Measurements from ENCODE around the gene ARHGEF3. TPM values are rescaled to one million over a fixed set of nuclear protein-coding genes. Genes with fewer than 3 reads are reported as not detected.

ARHGEF3 gene
- total and polyA plus RNA-seq, 7 donors = 5.3 to 34.2 (median 20.3) TPM

- TF ChIP-seq POLR2A (IDR thresholded peaks at IDR 0.05) = no peak
- TF ChIP-seq EP300 (IDR thresholded peaks at IDR 0.05) = no peak
- no peak for TF ChIP-seq POLR2AphosphoS5 (IDR thresholded peaks at IDR 0.05)
- no peak for TF ChIP-seq CTCF (IDR thresholded peaks at IDR 0.05)
- WGBS, 2 donors = 87 to 89% methylated on average over 2 of the region's 2 CpGs
- no peak for DNase-seq
- H3K9me3 ChIP-seq = no peaks in the 10 kb centered on the region
- no peaks in the 10 kb centered on the region for H3K36me3 ChIP-seq
- intact Hi-C loops (cut with DNase I) = no loop called here
- no peak overlapping the region for H3K4me3 ChIP-seq
- peaks cover 0 to 27% (median 14%) of the 10 kb centered on the region in 4 donors for H3K4me1 ChIP-seq
- no peaks in the 10 kb centered on the region for H3K27me3 ChIP-seq
- no peak overlapping the region for H3K27ac ChIP-seq
These were observed 38.5 kb downstream of the ARHGEF3 start for GRCh38 chr3:56763233-56763632.

GRCh38 chr3:56762718-56763117, 39.0 kb downstream of the ARHGEF3 start:
- no peaks in the 10 kb centered on the region for H3K9me3 ChIP-seq
- H3K36me3 ChIP-seq = no peaks in the 10 kb centered on the region
- peak overlapping the region in 1 of 4 donors; percentile 1 for H3K27ac ChIP-seq
- no peak overlapping the region for H3K4me3 ChIP-seq
- no peak for DNase-seq
- no peak for TF ChIP-seq POLR2A (IDR thresholded peaks at IDR 0.05)
- no peak for TF ChIP-seq POLR2AphosphoS5 (IDR thresholded peaks at IDR 0.05)
- no peak for TF ChIP-seq CTCF (IDR thresholded peaks at IDR 0.05)
- no peak for TF ChIP-seq EP300 (IDR thresholded peaks at IDR 0.05)
- intact Hi-C loops (cut with DNase I) = no loop called here
- H3K4me1 ChIP-seq = peaks cover 0 to 28% (median 14%) of the 10 kb centered on the region in 4 donors
- H3K27me3 ChIP-seq = no peaks in the 10 kb centered on the region
- 89 to 92% methylated on average over 1 of the region's 1 CpG for WGBS, 2 donors

GRCh38 chr3:56761887-56762651, 39.7 kb downstream of the ARHGEF3 start:
- peaks cover 0 to 28% (median 14%) of the 10 kb centered on the region in 4 donors for H3K4me1 ChIP-seq

GRCh38 chr3:56761023-56761422, 40.7 kb downstream of the ARHGEF3 start:
- Histone ChIP-seq H3K4me1 (peaks cover 0 to 28% (median 15%) of the 10 kb centered on the region in 4 donors), H3K27me3 (no peaks in the 10 kb centered on the region), H3K27ac (no peak overlapping the region), H3K4me3 (no peak overlapping the region), H3K36me3 (no peaks in the 10 kb centered on the region), H3K9me3 (no peaks in the 10 kb centered on the region)
- WGBS, 2 donors = 91 to 96% methylated on average over 2 of the region's 2 CpGs
- no peak for TF ChIP-seq CTCF (IDR thresholded peaks at IDR 0.05)
- no peak for TF ChIP-seq POLR2A (IDR thresholded peaks at IDR 0.05)
- TF ChIP-seq POLR2AphosphoS5 (IDR thresholded peaks at IDR 0.05) = no peak
- TF ChIP-seq EP300 (IDR thresholded peaks at IDR 0.05) = no peak
- no peak for DNase-seq
- intact Hi-C loops (cut with DNase I) = no loop called here

More at GRCh38 chr3:56761887-56762651, 39.7 kb downstream of the ARHGEF3 start:
- no peak for DNase-seq
- no peaks in the 10 kb centered on the region for H3K27me3 ChIP-seq
- H3K27ac ChIP-seq = peak overlapping the region in 1 of 4 donors; percentile 1
- WGBS, 2 donors = 70 to 83% methylated on average over 11 of the region's 11 CpGs
- intact Hi-C loops (cut with DNase I) = no loop called here
- TF ChIP-seq EP300 (IDR thresholded peaks at IDR 0.05) = no peak
- no peak for TF ChIP-seq POLR2A (IDR thresholded peaks at IDR 0.05)
- peak in 1 of 4 donors; percentile 10 for TF ChIP-seq POLR2AphosphoS5 (IDR thresholded peaks at IDR 0.05)
- no peak for TF ChIP-seq CTCF (IDR thresholded peaks at IDR 0.05)
- no peaks in the 10 kb centered on the region for H3K36me3 ChIP-seq
- no peak overlapping the region for H3K4me3 ChIP-seq
- no peaks in the 10 kb centered on the region for H3K9me3 ChIP-seq

All from sigmoid colon (tissue), 7 donors.